ENCODE data around the gene ETDC.

ETDC gene

GRCh38 chrX:135347381-135348016, 38.2 kb downstream of the ETDC start:
- DNase-seq: no peak

GRCh38 chrX:135354288-135354687, 45.0 kb downstream of the ETDC start:
- no peak for DNase-seq
